ENCODE results near the gene TEX9.
"Not testable (repeated sequence)": the region's sequence is repeated elsewhere in the genome, so short reads cannot be mapped to it uniquely, and the experiment has no call there.

The TEX9 gene

DNA sequence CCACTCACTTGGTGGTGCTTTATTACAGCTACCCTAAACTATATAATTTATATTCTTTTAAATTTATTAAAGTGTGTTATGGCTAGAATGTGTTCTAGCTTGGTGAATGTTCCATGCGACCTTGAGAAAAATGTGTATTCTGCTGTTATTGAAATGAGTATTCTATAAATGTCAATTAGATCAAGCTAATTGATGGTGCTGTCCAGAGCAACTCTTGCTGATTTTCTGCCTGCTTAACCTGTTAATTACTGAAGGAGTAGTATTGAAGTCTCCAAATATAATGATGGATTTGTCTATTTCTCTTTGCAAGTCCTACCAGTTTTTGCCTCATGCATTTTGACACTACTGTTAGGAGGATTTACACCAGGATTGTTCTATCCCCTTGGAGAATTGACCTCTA lies 3.2 kb upstream of the TEX9 start:
- DNase-seq (ENCODE audit: low spot score) (no peak), FAIRE-seq (no peak)

DNA sequence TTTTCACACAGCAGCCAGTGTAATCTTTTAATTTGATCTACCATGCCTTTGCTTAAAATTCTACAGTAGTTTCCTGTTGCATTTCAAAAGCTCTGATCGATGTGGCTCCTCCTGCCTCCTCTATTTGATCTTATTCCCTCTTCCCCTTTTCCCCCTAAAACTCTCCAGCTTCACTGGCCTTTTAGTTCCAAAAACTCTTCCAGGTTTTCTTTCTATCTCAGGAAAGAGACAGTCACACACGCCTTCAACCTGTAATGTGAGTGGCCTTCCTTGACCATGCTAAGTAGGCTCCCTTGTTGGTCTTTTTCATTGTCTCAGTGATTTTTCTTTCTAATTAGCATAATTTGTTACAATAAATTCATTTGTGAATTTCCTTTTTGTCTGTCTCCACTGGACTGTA lies 985 bp downstream of the TEX9 start:
- DNase-seq (ENCODE audit: low spot score) (peak; percentile 6), FAIRE-seq (no peak)

DNA sequence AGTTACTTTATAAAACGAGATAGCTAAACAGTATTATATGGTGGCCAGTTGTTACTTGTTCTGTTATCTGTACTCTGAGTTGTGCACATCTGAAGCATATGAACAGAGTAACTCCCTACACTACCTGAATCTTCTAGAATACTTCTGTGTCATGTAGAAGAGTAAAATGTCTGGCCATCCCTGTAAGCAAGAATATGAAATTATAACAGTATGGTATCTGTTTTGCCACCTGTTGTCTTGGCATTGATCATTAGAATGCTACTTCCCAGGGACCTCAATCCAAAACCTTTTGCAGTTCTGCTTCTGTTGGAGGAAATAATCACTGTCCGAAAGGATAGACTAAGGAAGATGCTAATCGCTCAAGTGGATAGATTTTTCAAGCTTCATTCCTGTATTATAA lies 1.9 kb downstream of the TEX9 start:
- DNase-seq (ENCODE audit: low spot score), result no peak

DNA sequence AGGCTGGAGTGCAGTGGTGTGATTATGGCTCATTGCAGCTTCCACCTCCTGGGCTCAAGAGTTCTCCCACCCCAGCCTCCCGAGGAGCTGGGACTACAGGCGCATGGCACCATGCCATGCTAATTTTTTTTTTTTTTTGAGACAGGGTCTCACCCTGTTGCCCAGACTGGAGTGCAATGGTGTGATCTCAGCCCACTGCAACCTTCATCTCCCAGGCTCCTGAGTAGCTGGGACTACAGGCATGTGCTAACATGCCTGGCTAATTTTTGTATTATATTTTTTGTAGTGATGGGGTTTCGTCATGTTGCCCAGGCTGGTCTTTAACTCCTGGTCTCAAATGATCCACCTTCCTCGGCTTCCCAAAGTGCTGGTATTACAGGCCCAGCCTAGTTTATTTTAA lies 4.0 kb downstream of the TEX9 start:
- FAIRE-seq (no peak), DNase-seq (ENCODE audit: low spot score) (no peak)

More for the DNA sequence above, 1.9 kb downstream of the TEX9 start:
- FAIRE-seq, result no peak

DNA sequence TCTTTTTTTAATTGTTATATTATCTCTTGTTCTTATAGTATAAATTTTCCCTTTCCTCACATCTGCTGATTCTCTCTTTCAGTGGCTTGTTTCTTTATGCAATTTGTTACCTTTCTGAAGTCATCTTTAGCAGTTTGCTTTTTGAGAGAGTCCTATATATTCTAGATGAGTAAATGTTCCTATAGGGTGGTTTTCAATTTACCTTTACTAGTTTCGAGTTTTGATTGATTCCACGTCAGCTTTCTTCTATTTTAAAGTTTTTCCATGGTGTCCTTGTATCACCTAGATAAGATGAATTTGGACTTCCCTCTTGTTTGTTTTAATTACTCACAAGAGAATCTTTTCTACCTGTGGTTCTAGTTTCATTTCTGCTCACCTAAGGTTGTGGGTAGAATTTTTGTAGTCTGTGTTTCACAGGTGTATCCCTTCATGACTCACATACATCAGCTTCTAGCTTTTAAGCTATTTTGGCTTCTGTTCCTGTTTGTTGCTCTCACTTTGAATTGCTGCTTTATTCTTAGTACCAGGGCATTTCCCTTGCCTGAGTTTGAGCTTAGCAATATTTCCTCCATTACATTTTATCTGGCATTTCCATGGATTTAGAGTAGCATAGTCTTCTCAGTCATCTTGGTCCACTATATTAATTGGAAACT lies 6.4 kb downstream of the TEX9 start:
- DNase-seq (ENCODE audit: low spot score), result no peak
- no peak for FAIRE-seq

DNA sequence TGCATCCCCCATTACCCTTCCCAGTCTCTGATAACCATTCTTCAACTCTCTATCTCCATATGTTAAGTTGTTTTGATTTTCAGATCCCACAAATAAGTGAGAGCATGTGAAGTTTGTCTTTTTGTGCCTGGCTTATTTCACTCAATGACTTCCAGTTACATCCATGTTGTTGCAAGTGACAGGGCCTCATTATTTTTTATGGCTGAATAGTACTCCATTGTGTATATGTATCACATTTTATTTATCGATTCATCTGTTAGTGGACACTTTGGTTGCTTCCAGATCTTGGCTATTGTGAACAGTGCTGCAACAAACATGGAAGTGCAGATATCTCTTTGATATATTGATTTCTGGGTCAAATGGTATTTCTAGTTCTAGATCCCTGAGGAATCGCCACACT lies 9.5 kb downstream of the TEX9 start:
- DNase-seq (ENCODE audit: low spot score); FAIRE-seq: not testable (repeated sequence)

DNA sequence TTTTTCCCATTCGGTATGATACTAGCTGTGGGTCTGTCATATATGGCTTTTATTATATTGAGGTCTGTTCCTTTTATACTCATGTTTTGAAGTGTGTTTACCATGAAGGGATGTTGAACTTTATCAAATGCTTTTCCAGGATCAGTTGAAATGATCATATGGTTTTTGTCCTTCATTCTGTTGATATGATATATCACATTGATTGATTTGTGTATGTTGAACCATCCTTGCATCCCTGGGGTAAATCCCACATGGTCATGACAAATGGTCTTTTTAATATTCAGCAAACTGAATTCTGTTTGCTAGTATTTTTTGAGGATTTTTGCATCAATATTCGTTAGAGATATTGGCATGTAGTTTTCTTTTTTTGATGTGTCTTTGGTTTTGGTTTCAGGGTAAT lies 12.6 kb downstream of the TEX9 start:
- not testable (repeated sequence) for DNase-seq (ENCODE audit: low spot score); FAIRE-seq

DNA sequence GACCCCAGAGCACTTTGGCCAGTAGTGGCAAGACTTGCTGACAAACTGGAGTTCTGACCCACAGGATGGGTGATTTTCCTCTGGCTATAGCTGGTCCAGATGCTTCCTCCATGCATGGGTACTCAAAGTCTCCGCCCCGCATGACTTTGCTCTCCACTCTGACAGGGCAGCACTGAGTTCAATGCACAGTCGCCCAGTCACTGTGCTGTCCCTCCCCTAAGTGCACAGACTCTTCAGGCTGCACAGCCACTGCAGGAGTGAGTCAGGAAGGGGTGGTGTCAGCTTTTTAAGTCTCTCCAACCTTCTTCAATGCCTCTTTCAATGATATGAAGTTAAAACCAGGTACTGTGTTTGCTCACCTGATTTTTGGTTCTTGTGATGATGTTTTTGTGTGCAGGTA lies 17.8 kb downstream of the TEX9 start:
- no peak for FAIRE-seq

DNA sequence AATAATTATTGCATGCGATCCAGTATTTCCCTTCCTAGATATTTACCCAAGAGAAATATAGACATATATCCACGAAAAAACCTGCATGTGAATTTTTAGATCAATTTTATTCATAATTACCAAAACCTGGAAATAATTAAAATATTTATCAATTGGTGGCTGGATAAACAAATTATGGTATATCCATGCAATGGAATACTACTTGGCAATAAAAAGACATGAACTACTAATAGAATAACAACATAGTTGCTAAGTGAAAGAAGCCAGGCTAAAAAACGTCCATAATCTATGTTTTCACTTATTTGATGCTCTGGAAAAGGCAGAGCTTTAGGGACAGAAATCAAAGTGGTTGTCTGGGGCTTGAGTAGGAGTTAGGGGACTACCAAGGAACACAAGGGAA lies 20.7 kb downstream of the TEX9 start:
- DNase-seq (ENCODE audit: low spot score) (no peak), FAIRE-seq (no peak)

More for the DNA sequence above, 17.8 kb downstream of the TEX9 start:
- no peak for DNase-seq (ENCODE audit: low spot score)

DNA sequence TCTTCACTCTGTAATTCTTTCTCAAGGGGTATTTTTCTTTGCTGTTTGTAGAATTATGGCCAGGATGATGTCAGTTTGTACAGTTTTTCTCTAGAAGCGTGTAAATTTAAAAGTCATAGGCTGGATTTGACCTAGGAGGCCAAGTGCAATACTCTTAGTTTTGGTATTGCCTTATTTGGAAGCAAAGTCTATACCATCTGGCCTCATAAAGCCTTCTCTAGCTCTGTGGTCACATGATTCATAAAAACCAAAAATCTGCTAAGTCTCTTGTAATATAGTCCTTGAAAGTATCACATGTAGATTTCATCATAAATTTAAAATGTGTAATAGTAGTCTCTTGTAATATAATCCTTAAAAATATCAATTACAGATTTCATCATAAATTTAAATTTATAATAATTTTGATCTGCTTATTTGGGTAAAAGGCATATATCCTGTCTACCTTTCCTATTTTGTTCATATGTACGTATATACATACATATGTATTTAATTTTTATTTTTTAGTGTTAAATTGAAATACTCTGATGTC lies 25.6 kb downstream of the TEX9 start:
- no peak for DNase-seq (ENCODE audit: low spot score)
- FAIRE-seq, result no peak

DNA sequence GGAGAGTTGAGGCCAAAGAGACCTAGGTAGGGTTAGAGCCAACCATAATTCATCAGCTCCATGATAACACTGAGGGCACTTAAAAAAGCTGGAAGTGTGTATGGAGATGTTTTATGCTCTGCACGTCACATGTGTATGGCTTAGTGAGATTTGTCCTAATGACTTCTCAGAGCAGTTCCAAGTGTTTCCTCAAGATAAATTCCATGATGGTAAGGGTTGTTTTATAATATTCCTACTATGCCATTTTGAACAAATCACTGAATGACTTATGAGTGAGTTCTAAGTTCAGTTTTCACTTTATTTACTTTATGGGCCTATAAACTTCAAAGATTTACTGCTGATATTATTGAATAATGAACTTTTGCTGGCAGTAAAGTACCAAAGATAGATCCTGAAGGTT lies 28.1 kb downstream of the TEX9 start:
- FAIRE-seq (no peak), DNase-seq (ENCODE audit: low spot score) (no peak)

DNA sequence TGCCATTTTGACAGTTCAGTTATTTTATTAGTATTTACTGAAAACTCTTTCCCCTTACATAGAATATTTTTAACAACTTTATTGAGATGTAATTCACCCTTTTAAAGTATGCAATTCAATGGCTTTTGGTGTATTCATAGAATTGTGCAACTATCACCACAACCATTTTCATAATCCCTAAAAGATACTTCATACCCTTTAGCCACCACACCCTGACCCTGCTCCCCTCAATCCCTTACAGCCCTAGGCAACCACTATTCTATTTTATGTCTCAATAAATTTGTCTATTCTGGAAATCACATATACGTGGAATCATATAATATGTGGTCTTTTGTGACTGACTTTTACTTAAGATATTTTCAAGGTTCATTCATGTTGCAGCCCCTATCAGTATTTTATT lies 29.7 kb downstream of the TEX9 start:
- FAIRE-seq, result no peak
- no peak for DNase-seq (ENCODE audit: low spot score)

DNA sequence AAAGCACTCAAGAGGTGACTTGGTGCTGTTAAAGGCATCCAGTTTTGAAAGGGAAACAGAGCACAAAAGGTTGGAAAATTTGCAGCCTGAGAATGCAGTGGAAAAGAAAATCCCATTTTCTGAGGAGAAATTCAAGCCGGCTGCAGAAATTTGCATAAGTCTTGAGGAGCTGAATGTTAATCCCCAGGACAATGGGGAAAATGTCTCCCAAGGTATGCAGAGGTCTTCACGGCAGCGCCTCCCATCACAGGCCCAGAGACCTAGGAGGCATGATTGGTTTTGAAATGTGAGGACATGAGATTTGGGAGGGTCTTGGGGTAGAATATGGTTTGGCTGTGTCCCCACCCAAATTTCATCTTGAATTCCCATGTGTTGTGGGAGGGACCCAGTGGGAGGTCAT lies 32.1 kb downstream of the TEX9 start:
- not testable (repeated sequence) for FAIRE-seq; DNase-seq (ENCODE audit: low spot score)

DNA sequence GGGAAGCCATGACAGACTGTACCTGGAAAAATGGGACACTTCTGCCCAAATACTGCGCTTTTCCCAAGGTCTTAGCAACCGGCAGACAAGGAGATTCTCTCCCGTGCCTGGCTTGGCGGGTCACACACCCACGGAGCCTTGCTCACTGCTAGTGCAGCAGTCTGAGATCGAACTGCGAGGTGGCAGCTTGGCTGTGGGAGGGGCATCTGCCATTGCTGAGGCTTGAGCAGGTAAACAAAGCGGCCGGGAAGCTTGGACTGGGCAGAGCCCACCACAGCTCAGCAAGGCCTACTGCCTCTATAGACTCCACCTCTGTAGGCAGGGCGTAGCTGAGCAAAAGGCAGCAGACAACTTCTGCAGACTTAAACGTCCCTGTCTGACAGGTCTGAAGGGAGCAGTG lies 34.0 kb downstream of the TEX9 start:
- DNase-seq (ENCODE audit: low spot score); FAIRE-seq: not testable (repeated sequence)

DNA sequence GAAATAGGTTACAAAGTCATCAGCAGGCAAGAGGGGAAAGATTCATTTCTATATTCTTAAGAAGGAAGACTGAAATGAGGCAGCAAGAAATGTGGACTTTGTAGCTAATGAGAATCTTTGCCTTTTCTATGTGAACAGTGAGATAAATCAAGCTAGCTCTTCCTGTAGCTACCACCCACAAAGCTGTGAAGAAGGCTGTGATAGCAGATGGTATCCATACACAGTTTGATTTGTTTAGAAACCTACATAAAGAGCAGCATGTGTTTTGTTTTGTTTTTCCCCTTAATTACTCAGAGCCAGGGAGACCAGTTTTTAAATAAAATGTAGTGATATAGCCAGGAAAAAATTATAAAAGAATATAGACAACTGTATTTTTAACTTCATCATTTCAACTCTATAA lies 45.5 kb downstream of the TEX9 start:
- FAIRE-seq, result no peak
- DNase-seq (ENCODE audit: low spot score), result no peak

DNA sequence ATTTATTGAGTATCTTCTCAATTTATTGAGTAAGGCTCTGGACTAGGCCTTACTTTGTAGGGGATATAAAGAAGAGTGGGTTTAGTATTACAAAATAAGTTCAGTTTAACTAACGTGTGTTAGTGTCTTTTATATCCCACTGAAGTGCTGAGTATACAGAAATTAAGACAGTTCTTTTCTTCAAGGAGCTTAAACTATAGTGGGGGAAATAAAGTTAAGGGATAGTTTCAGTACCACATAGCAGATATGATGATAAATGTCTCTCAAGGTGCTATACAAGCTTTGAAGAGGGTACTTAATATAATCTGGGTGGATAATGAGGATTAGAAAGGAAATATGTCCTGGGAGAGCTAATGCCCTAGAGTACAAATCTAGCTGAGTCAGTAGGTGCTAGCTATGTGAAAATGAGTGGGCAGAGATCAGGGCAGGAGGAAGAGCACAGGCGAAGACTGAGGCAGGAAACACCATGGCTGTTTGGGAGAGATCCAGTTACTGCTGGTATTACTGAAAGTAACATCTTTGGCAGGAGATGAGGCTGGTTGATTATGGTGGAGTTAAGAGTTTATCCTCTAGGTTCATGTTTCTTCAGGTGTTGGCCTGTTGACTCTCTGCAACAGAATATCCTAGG lies 46.0 kb downstream of the TEX9 start:
- FAIRE-seq (no peak), DNase-seq (ENCODE audit: low spot score) (no peak)

DNA sequence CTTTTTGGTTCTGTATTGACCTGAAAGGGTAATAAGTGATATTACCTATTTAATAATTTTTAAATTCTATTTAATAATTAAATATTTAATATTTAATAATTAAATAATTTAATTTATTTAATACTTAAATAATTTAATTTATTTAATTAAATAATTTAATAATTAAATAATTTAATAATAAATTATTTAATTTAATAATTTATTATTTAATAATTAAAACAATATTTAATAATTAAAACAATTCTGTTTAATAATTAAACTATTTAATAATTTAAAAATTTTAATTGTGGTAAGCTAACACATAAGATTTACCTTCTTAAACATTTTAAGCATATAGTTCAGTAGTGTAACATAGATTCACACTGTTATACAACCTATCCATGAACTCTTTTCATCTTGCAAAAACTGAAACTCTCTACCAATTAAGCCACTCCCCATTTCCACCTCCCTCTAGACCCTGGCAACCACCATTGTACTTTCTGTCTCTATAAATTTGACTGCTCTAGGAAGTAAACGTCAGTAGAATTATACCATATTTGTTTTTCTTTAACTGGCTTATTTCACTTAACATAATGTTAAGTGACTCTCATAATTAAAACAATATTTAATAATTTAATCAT lies 48.0 kb downstream of the TEX9 start:
- DNase-seq (ENCODE audit: low spot score); FAIRE-seq: not testable (repeated sequence)

DNA sequence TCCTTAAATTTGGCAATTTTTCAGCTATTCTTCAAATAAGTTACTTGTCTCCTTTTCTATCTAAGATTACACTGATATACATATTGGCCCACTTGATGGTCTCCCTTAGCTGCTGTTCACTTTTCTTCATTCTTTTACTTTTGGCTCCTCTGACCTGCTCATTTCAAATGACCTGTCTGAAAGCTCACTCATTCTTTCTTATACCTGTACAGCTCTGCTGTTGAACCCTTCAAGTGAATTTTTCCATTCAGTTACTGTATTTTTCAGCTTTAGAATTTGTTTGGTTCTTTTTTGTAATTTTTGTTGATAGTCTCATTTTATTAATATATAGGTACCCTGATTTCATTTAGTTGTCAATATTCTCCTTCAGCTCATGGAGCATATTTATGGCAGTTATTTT lies 60.0 kb downstream of the TEX9 start:
- FAIRE-seq (no peak), DNase-seq (ENCODE audit: low spot score) (no peak)

DNA sequence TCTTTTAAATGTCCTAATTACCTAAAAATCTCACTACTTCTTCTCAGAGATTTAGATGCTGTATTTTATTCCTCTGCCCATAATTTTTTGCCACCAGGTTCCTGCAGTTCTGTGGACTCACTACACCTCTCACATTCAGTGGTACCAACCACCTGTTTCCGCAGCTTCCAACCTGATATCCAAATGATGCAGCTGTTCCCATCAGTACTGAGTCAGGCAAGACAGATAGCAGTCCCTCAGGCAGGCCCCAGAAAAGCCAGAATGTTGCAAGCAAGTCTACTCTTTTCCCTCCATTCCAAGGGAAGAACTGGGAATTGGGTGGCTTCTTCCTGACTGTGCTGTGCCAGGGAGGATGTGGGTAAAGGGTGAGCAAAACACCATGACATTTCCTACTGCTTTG lies 60.8 kb downstream of the TEX9 start:
- no peak for FAIRE-seq
- DNase-seq (ENCODE audit: low spot score), result no peak

DNA sequence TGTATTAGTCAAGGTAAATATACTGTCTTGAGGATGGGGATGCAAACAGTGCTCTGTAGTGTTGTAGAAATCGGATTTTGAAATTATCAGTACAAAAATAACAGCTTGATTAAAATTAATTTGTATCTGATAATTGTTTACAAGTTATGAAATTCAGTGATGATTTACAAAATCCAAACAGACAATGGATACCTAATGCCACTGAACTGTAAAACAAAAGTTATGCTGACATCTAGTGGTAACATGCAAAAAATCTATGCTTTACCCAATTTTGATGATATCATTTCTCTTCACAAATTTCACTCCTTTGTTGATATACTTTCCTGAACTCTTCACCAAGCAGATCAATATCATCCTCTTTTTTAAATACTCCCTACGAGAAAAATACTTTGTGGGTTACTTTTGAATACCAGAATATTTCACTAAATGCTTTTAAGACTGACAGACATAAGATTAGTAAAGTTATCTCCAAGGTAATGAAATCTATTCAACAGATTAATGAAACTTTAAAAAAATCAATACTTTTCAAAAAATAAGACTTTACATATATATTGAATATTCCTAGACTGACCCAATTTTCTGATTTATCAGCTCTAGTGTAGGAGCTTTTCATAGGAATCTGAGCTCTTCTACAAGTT lies 63.7 kb downstream of the TEX9 start:
- no peak for FAIRE-seq
- DNase-seq (ENCODE audit: low spot score), result peak; percentile 20

DNA sequence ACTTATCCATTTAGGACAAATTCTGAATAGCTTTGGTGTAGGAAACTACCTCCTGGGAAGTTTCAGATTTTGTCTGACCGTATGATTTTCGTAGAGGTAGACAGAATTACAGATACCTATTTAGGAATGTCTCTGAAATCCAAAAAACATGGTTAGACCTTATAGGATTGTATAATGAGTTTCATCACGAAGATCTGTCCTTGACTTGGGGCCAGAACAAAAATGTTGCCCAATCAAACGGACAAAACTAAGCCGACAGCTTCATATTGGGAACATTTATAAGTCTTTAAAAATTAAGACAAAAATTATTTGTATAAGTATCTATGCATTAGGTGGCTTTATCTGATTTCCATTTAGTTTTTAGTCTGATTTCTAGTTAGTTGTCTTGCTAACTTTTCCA lies 67.1 kb downstream of the TEX9 start:
- no peak for FAIRE-seq
- DNase-seq (ENCODE audit: low spot score), result no peak

DNA sequence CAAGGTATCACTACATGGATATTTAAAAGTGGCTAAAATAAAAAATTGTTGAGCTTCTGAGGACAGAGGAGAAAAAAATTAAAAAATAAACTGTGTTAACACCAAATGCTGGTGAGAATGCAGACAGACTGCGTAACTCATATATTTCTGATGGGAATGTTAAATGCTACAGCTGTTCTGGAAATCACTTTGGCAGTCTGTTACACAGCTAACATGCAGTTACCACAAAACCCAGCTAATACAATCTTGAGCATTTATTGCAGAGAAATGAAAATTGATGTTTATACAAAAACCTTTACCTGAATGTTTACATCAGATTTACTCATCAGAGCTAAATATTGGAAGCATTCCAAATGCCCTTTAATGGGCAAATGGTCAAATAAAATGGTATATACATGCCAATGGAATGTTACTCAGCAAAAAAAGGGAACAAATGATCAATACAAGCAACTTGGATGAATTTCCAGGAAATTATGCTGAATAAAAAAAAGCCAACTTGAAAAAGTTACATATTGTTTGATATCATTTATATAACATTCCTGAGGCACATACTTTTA lies 75.1 kb downstream of the TEX9 start:
- FAIRE-seq (no peak), DNase-seq (ENCODE audit: low spot score) (no peak)

All from urothelium cell line (cell line).